HepG2 (cell line): ENCODE measurements around the gene SGPL1. TPM values are rescaled to one million over a fixed set of nuclear protein-coding genes. Genes with fewer than 3 reads are reported as not detected.

Experiments used
- ATAC-seq: fragments of 200-7000 bp; cut with Tn5 transposase; 3 replicates; pipeline ENCODE4 v1.9.1; 2020; ENCODE audit warnings: mild to moderate bottlenecking, moderate library complexity
- BruUV-seq: library from RNA; stranded (reverse); fragments of 400-500 nt; replicated peaks from 2 replicates; lab custom pipeline; 2021; lab: Mats Ljungman, UMichigan
- CTCF ChIA-PET: fragments of 300-600 bp; formaldehyde crosslinking; extraction: SDS; loops from one replicate; lab custom pipeline; 2021; ENCODE audit warnings: low total read pairs, inconsistent platforms, low intra/inter-chr PET ratio; lab: Yijun Ruan, JAX
- POLR2A ChIA-PET: fragments of 350-600 bp; sonication (Branson Sonifier 250); formaldehyde crosslinking; loops from one replicate; lab custom pipeline; 2020; ENCODE audit warnings: antibody characterized with exemption, inconsistent platforms; lab: Yijun Ruan, JAX
- DNase-seq: peaks from one replicate; pipeline ENCODE4 v3.0.0-alpha.2; 2015; ENCODE audit warnings: low spot score
- FAIRE-seq: peaks from 3 replicates; lab custom pipeline; 2011; peaks lifted over from hg19 to GRCh38; lab: Jason Lieb, UNC
- H2AFZ ChIP-seq: one replicate; pipeline ENCODE4 v1.6.1; 2011; ENCODE audit warnings: low read length, inconsistent platforms
- H3K27ac ChIP-seq: fragments of 300-600 bp; 3 replicates; pipeline ENCODE4 v1.8.0; 2011; ENCODE audit warnings: mixed run types, mild to moderate bottlenecking, mixed read lengths, low read length, inconsistent platforms; ENCODE audit not compliant: insufficient read depth; ENCODE audit errors: extremely low read length
- H3K27me3 ChIP-seq, 2 experiments: fragments of 200-600 bp in 1 of 2; 2 replicates in 1 of 2; 3 replicates in 1 of 2; pipeline versions ENCODE4 v1.6.0 to v1.8.0; 2011; ENCODE audit warnings: low read length in 2 of 2, mild to moderate bottlenecking in 2 of 2, moderate library complexity in 2 of 2, inconsistent platforms in 1 of 2; ENCODE audit not compliant: insufficient read depth in 2 of 2, control insufficient read depth in 1 of 2
- H3K36me3 ChIP-seq, 2 experiments: fragments of 200-600 bp in 1 of 2; replicated peaks in 1 of 2; 2 replicates in 1 of 2; 3 replicates in 1 of 2; pipeline versions ENCODE4 v1.5.1 to v1.8.0; 2011; ENCODE audit warnings: low read length in 2 of 2, inconsistent platforms in 1 of 2; ENCODE audit not compliant: insufficient read depth in 2 of 2, control insufficient read depth in 1 of 2
- H3K4me1 ChIP-seq: 2 replicates; pipeline ENCODE4 v1.5.1; 2012; ENCODE audit warnings: low read length, inconsistent platforms; ENCODE audit not compliant: insufficient read depth
- H3K4me2 ChIP-seq: 2 replicates; pipeline ENCODE4 v1.6.0; 2011; ENCODE audit warnings: low read depth, low read length, inconsistent platforms
- H3K4me3 ChIP-seq, 3 experiments: fragments of 200-600 bp in 1 of 3; sonication (generic), shearing (Covaris generic) in 1 of 3; replicated peaks in 1 of 3; 2 replicates each; pipeline ENCODE4 v1.5.1; 2011 to 2016; ENCODE audit warnings: low read length in 3 of 3, inconsistent platforms in 2 of 3, low read depth in 2 of 3, mild to moderate bottlenecking in 2 of 3, control low read depth in 1 of 3, mixed read lengths in 1 of 3; ENCODE audit not compliant: insufficient read depth in 1 of 3
- H3K79me2 ChIP-seq: one replicate; pipeline ENCODE4 v1.6.1; 2011; ENCODE audit warnings: low read length, inconsistent platforms; ENCODE audit not compliant: insufficient read depth
- H3K9ac ChIP-seq: 2 replicates; pipeline ENCODE4 v1.6.0; 2011; ENCODE audit warnings: mild to moderate bottlenecking, low read depth, low read length, inconsistent platforms; ENCODE audit not compliant: insufficient read depth
- H3K9me3 ChIP-seq: 2 replicates; pipeline ENCODE4 v1.5.1; 2012; ENCODE audit warnings: mild to moderate bottlenecking, low read length
- H4K20me1 ChIP-seq: 2 replicates; pipeline ENCODE4 v1.6.0; 2011; ENCODE audit warnings: inconsistent platforms, mild to moderate bottlenecking, low read length, moderate library complexity; ENCODE audit not compliant: insufficient read depth
- KLF12 ChIP-seq: sonication (generic); formaldehyde crosslinking; IDR thresholded peaks from 2 replicates; pipeline ENCODE4 v1.4.0; 2020; ENCODE audit warnings: missing genetic modification reagents, borderline replicate concordance
- MEIS2 ChIP-seq: sonication (generic); formaldehyde crosslinking; IDR thresholded peaks from 2 replicates; pipeline ENCODE4 v1.9.0; 2021; ENCODE audit warnings: mild to moderate bottlenecking, missing genetic modification reagents
- TBP ChIP-seq: sonication (generic); formaldehyde crosslinking; IDR thresholded peaks from 2 replicates; pipeline ENCODE4 v1.5.0; 2020; ENCODE audit warnings: missing genetic modification reagents
- ZNF839 ChIP-seq: sonication (generic); formaldehyde crosslinking; IDR thresholded peaks from 2 replicates; pipeline ENCODE4 v1.4.0; 2020; ENCODE audit warnings: missing genetic modification reagents, mild to moderate bottlenecking, borderline replicate concordance
- WGBS: methylation state at CpG from one replicate; pipeline ENCODE4 v1.1.6; 2017; ENCODE audit warnings: low lambda C conversion rate; 5-methylcytosine and 5-hydroxymethylcytosine counted together
- in situ Hi-C: cut with HindIII; loops from 2 replicates; pipeline ENCODE4 v1.10.0; 2017; ENCODE audit warnings: low pct_unique_long_range_greater_than_20kb; ENCODE audit not compliant: extremely low pct_ligation_motif_present
- intact Hi-C: fragments of 100-400 bp; cut with micrococcal nuclease; formaldehyde crosslinking; loops from one replicate; pipeline ENCODE4 v1.10.0; 2022; ENCODE audit not compliant: unreplicated experiment
- polyA plus RNA-seq, 8 experiments: library from polyadenylated mRNA; depleted of rRNA in 3 of 8; stranded (reverse) in 7 of 8; unstranded in 1 of 8; fragments of >200 nt; fragmentation: Illumina TruSeq in 4 of 8; extraction: Trizol in 4 of 8; gene quantifications; 2 replicates each; pipeline versions ENCODE4 v1.2.1 to v1.2.3, GENCODE V29; 2011 to 2016; ENCODE audit warnings: low read depth in 4 of 8, missing spikeins in 1 of 8, mixed read lengths in 1 of 8; ENCODE audit not compliant: insufficient read depth in 1 of 8
- total RNA-seq, 5 experiments: library from RNA; depleted of rRNA; stranded (reverse); fragments of >200 nt; fragmentation: Illumina TruSeq; extraction: Trizol; gene quantifications; 2 replicates each; pipeline ENCODE4 v1.2.3, GENCODE V29; 2016; ENCODE audit warnings: low read depth in 1 of 5
- TF ChIP-seq, protein P1 (sequence below): sonication (generic); formaldehyde crosslinking; IDR thresholded peaks from 2 replicates; pipeline ENCODE4 v1.4.0; 2020; ENCODE audit warnings: low read depth, missing genetic modification reagents

Gene SGPL1
- total and polyA plus RNA-seq, 2 of the 13 experiments (the other 11 are each of a cell fraction or from before 2014, with no cell fraction given): 17.6 to 25.0 TPM

- TF ChIP-seq ZNF839 (no peak), TBP (no peak)
Observed at GRCh38 chr10:70779511-70780369, 36.0 kb upstream of the SGPL1 start (continued).

- Histone ChIP-seq H3K4me1 (no peaks in the 10 kb centered on the region; the same call in 1 of the 2 replicates), H4K20me1 (no peaks in the 10 kb centered on the region), H2AFZ (no peak overlapping the region), H3K27ac (no peak overlapping the region), H3K36me3 (no peaks in the 10 kb centered on the region), H3K9me3 (no peaks in the 10 kb centered on the region), H3K4me3 (no peak overlapping the region), H3K4me2 (no peak overlapping the region), H3K79me2 (no peaks in the 10 kb centered on the region), H3K9ac (no peak overlapping the region), H3K27me3 (peaks cover 10 to 55% of the 10 kb centered on the region in 2 experiments; a peak in 3 of 5 replicates)
- CTCF ChIA-PET: no interaction called here
- DNase-seq: no peak
- BruUV-seq: no TSS peak
- 21% methylated on average over 9 of the region's 9 CpGs for WGBS
- POLR2A ChIA-PET: no interaction called here
- FAIRE-seq: no peak
- intact Hi-C loops (no loop called here), in situ Hi-C loops (no loop called here)
- ATAC-seq: no peak
- no peak for TF ChIP-seq KLF12
- TF ChIP-seq, protein P1, sequence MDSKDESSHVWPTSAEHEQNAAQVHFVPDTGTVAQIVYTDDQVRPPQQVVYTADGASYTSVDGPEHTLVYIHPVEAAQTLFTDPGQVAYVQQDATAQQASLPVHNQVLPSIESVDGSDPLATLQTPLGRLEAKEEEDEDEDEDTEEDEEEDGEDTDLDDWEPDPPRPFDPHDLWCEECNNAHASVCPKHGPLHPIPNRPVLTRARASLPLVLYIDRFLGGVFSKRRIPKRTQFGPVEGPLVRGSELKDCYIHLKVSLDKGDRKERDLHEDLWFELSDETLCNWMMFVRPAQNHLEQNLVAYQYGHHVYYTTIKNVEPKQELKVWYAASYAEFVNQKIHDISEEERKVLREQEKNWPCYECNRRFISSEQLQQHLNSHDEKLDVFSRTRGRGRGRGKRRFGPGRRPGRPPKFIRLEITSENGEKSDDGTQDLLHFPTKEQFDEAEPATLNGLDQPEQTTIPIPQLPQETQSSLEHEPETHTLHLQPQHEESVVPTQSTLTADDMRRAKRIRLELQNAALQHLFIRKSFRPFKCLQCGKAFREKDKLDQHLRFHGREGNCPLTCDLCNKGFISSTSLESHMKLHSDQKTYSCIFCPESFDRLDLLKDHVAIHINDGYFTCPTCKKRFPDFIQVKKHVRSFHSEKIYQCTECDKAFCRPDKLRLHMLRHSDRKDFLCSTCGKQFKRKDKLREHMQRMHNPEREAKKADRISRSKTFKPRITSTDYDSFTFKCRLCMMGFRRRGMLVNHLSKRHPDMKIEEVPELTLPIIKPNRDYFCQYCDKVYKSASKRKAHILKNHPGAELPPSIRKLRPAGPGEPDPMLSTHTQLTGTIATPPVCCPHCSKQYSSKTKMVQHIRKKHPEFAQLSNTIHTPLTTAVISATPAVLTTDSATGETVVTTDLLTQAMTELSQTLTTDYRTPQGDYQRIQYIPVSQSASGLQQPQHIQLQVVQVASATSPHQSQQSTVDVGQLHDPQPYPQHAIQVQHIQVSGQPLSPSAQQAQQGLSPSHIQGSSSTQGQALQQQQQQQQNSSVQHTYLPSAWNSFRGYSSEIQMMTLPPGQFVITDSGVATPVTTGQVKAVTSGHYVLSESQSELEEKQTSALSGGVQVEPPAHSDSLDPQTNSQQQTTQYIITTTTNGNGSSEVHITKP (CRISPR knock-in tag): no peak
- no peak for TF ChIP-seq MEIS2 (CRISPR knock-in tag)
Observed at GRCh38 chr10:70780370-70780760, 35.4 kb upstream of the SGPL1 start.
